HEK293 (cell line): ENCODE measurements around the gene THRAP3.

ENCODE experiments used
- CTCF ChIA-PET: fragments of 350-600 bp; formaldehyde crosslinking; extraction: SDS; loops from one replicate; lab custom pipeline; 2021; ENCODE audit warnings: antibody characterized with exemption; lab: Yijun Ruan, JAX
- POLR2A ChIA-PET: fragments of 300-600 bp; formaldehyde crosslinking; extraction: SDS; loops from one replicate; lab custom pipeline; 2020; ENCODE audit warnings: antibody characterized with exemption, inconsistent platforms; lab: Yijun Ruan, JAX
- H3K27ac ChIP-seq: fragments of 200-500 bp; sonication (Bioruptor generic); 2 replicates; pipeline ENCODE4 v1.5.1; 2014; ENCODE audit warnings: low read depth, low read length, control low read depth, inconsistent platforms; ENCODE audit errors: extremely low read depth
- H3K36me3 ChIP-seq, 2 experiments: fragments of 200-500 bp in 1 of 2; sonication (Bioruptor generic) in 1 of 2; 1 replicate in 1 of 2; 2 replicates in 1 of 2; pipeline ENCODE4 v1.5.1; 2014 to 2017; ENCODE audit warnings: inconsistent platforms in 2 of 2, low read length in 2 of 2; ENCODE audit not compliant: control insufficient read depth in 2 of 2, insufficient read depth in 1 of 2
- H3K4me1 ChIP-seq: fragments of 200-500 bp; sonication (Bioruptor generic); 2 replicates; pipeline ENCODE4 v1.5.1; 2014; ENCODE audit warnings: mild to moderate bottlenecking, low read length, inconsistent platforms; ENCODE audit not compliant: control insufficient read depth, insufficient read depth
- H3K4me3 ChIP-seq: 2 replicates; pipeline ENCODE4 v1.5.1; 2011; ENCODE audit warnings: low read depth, mild to moderate bottlenecking, control low read depth, low read length, moderate library complexity
- H3K9me3 ChIP-seq: fragments of 200-500 bp; sonication (Bioruptor generic); 2 replicates; pipeline ENCODE4 v1.5.1; 2014; ENCODE audit warnings: low read depth, low read length, inconsistent platforms; ENCODE audit not compliant: control insufficient read depth, insufficient read depth
- AEBP2 ChIP-seq: fragments of 450-650 bp; formaldehyde crosslinking; IDR thresholded peaks from 2 replicates; pipeline ENCODE4 v1.5.1; 2016; ENCODE audit warnings: missing biosample characterization, missing genetic modification characterization, borderline replicate concordance
- ZNF169 ChIP-seq: fragments of 450-650 bp; formaldehyde crosslinking; IDR thresholded peaks from 2 replicates; pipeline ENCODE4 v1.5.1; 2016; ENCODE audit warnings: missing biosample characterization, missing genetic modification characterization
- ZNF266 ChIP-seq: fragments of 450-650 bp; formaldehyde crosslinking; IDR thresholded peaks from 2 replicates; pipeline ENCODE4 v1.5.1; 2016; ENCODE audit warnings: missing biosample characterization, missing genetic modification characterization, low read depth
- ZNF350 ChIP-seq: fragments of 450-650 bp; formaldehyde crosslinking; IDR thresholded peaks from 2 replicates; pipeline ENCODE4 v1.5.0; 2017; ENCODE audit warnings: missing biosample characterization, mild to moderate bottlenecking, missing genetic modification characterization
- ZNF37A ChIP-seq: fragments of 450-650 bp; IDR thresholded peaks from 2 replicates; pipeline ENCODE4 v1.5.1; 2018; ENCODE audit warnings: missing biosample characterization, missing genetic modification characterization
- ZNF48 ChIP-seq: fragments of 450-650 bp; formaldehyde crosslinking; IDR thresholded peaks from 2 replicates; pipeline ENCODE4 v1.5.1; 2016; ENCODE audit warnings: missing biosample characterization, missing genetic modification characterization
- ZNF518A ChIP-seq: fragments of 450-650 bp; formaldehyde crosslinking; conservative IDR thresholded peaks from 2 replicates; pipeline ENCODE4 v1.5.1; 2016; ENCODE audit warnings: low read depth, missing biosample characterization, missing genetic modification characterization
- ZNF521 ChIP-seq: fragments of 450-650 bp; formaldehyde crosslinking; IDR thresholded peaks from 2 replicates; pipeline ENCODE4 v1.5.1; 2017; ENCODE audit warnings: missing biosample characterization, mild to moderate bottlenecking, missing genetic modification characterization
- ZNF530 ChIP-seq: fragments of 450-650 bp; formaldehyde crosslinking; IDR thresholded peaks from 2 replicates; pipeline ENCODE4 v1.5.1; 2016; ENCODE audit warnings: low read depth, missing biosample characterization, missing genetic modification characterization
- ZNF580 ChIP-seq: fragments of 450-650 bp; formaldehyde crosslinking; IDR thresholded peaks from 2 replicates; pipeline ENCODE4 v1.5.1; 2016; ENCODE audit warnings: missing biosample characterization, missing genetic modification characterization
- ZNF623 ChIP-seq: fragments of 450-650 bp; formaldehyde crosslinking; IDR thresholded peaks from 2 replicates; pipeline ENCODE4 v1.5.1; 2016; ENCODE audit warnings: missing biosample characterization, missing genetic modification characterization
- ZNF707 ChIP-seq: fragments of 450-650 bp; formaldehyde crosslinking; IDR thresholded peaks from 2 replicates; pipeline ENCODE4 v1.5.1; 2016; ENCODE audit warnings: missing biosample characterization, missing genetic modification characterization
- ZSCAN16 ChIP-seq: fragments of 450-650 bp; formaldehyde crosslinking; IDR thresholded peaks from 2 replicates; pipeline ENCODE4 v1.5.1; 2016; ENCODE audit warnings: missing biosample characterization, missing genetic modification characterization
- TF ChIP-seq, protein P1 (sequence below): fragments of 450-650 bp; formaldehyde crosslinking; IDR thresholded peaks from 2 replicates; pipeline ENCODE4 v1.5.1; 2016; ENCODE audit warnings: missing biosample characterization, missing genetic modification characterization, low read depth

Gene THRAP3

GRCh38 chr1:36329817-36330216 is 105.6 kb downstream of the THRAP3 start:
- no peaks in the 10 kb centered on the region for H3K4me1 ChIP-seq
- H3K36me3 ChIP-seq, result no peaks in the 10 kb centered on the region
- POLR2A ChIA-PET, result no interaction called here
- H3K9me3 ChIP-seq, result no peaks in the 10 kb centered on the region
- CTCF ChIA-PET, result no interaction called here
- no peak for TF ChIP-seq ZNF530 (tag by site-specific recombination)
- TF ChIP-seq ZNF266 (tag by site-specific recombination), result no peak
- TF ChIP-seq ZSCAN16, result no peak
- TF ChIP-seq ZNF521 (tag by site-specific recombination), result no peak
- no peak for TF ChIP-seq ZNF350 (tag by site-specific recombination)
- TF ChIP-seq ZNF707, result no peak
- TF ChIP-seq AEBP2, result no peak
- H3K4me3 ChIP-seq, result no peak overlapping the region
- H3K27ac ChIP-seq, result no peak overlapping the region

GRCh38 chr1:36330940-36331339 is 106.7 kb downstream of the THRAP3 start:
- Histone ChIP-seq H3K9me3 (no peaks in the 10 kb centered on the region), H3K36me3 (no peaks in the 10 kb centered on the region), H3K4me3 (no peak overlapping the region), H3K4me1 (no peaks in the 10 kb centered on the region), H3K27ac (no peak overlapping the region)
- POLR2A ChIA-PET, result no interaction called here
- CTCF ChIA-PET, result no interaction called here
- TF ChIP-seq ZNF48 (tag by site-specific recombination), result no peak
- TF ChIP-seq ZNF580 (tag by site-specific recombination), result no peak
- TF ChIP-seq ZNF623 (tag by site-specific recombination), result no peak
- TF ChIP-seq ZNF169, result no peak
- no peak for TF ChIP-seq ZNF518A
- TF ChIP-seq, protein P1, sequence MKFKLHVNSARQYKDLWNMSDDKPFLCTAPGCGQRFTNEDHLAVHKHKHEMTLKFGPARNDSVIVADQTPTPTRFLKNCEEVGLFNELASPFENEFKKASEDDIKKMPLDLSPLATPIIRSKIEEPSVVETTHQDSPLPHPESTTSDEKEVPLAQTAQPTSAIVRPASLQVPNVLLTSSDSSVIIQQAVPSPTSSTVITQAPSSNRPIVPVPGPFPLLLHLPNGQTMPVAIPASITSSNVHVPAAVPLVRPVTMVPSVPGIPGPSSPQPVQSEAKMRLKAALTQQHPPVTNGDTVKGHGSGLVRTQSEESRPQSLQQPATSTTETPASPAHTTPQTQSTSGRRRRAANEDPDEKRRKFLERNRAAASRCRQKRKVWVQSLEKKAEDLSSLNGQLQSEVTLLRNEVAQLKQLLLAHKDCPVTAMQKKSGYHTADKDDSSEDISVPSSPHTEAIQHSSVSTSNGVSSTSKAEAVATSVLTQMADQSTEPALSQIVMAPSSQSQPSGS (tag by site-specific recombination), result no peak

GRCh38 chr1:36337830-36338229 is 113.6 kb downstream of the THRAP3 start:
- POLR2A ChIA-PET, result no interaction called here
- CTCF ChIA-PET, result no interaction called here
- peaks cover 0 to 20% of the 10 kb centered on the region in 2 experiments; a peak in 1 of 3 replicates for H3K36me3 ChIP-seq
- no peak for TF ChIP-seq ZNF37A (tag by site-specific recombination)
- TF ChIP-seq, all 188 proteins: peak for 0
- Histone ChIP-seq H3K9me3 (no peaks in the 10 kb centered on the region), H3K27ac (no peak overlapping the region), H3K4me1 (no peaks in the 10 kb centered on the region), H3K4me3 (no peak overlapping the region)
